Testis (tissue), 2 donors: Measurements from ENCODE around the gene SPINK1.

Experiments used
- POLR2A ChIP-seq: fragments of 450-650 bp; IDR thresholded peaks from one replicate; pipeline ENCODE4 v1.6.1; 2017; ENCODE audit warnings: antibody characterized with exemption, mild to moderate bottlenecking, moderate library complexity
- TF ChIP-seq, protein P1 (sequence below), 3 experiments: fragments of 450-650 bp in 2 of 3; fragments of 200-600 bp in 1 of 3; sonication (generic) in 1 of 3; IDR thresholded peaks; one replicate each; pipeline ENCODE4 v1.5.1; 2016 to 2019; ENCODE audit warnings: antibody characterized with exemption in 3 of 3, mild to moderate bottlenecking in 2 of 3, moderate library complexity in 1 of 3

DNA sequence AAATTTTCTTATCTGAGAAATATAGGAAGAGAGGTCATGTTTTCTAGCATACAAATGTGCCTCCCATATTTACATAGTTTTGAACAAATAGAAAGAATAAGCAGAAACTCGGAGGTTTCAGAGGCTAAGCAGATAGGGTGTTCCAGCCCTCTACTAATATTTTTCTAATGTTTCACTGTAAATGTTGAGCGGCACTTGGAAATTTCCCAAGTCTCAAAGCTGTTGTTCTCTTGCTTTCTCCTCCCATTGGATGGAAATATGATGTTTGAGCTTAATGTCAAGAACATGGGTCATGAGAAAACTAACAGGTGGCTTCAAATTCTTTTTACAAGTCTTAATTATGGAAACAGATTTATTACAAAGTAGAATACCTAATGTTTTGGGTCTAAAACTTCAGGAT lies 5.1 kb downstream of the SPINK1 start:
- no peak for TF ChIP-seq POLR2A
- TF ChIP-seq, protein P1, sequence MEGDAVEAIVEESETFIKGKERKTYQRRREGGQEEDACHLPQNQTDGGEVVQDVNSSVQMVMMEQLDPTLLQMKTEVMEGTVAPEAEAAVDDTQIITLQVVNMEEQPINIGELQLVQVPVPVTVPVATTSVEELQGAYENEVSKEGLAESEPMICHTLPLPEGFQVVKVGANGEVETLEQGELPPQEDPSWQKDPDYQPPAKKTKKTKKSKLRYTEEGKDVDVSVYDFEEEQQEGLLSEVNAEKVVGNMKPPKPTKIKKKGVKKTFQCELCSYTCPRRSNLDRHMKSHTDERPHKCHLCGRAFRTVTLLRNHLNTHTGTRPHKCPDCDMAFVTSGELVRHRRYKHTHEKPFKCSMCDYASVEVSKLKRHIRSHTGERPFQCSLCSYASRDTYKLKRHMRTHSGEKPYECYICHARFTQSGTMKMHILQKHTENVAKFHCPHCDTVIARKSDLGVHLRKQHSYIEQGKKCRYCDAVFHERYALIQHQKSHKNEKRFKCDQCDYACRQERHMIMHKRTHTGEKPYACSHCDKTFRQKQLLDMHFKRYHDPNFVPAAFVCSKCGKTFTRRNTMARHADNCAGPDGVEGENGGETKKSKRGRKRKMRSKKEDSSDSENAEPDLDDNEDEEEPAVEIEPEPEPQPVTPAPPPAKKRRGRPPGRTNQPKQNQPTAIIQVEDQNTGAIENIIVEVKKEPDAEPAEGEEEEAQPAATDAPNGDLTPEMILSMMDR (IDR thresholded peaks at IDR 0.05), result no peak
